Gastrocnemius medialis (tissue), 4 donors: ENCODE results near the gene KIF26B. TPM values are rescaled to one million over a fixed set of nuclear protein-coding genes. Genes with fewer than 3 reads are reported as not detected.
"Not testable (repeated sequence)": the region's sequence is repeated elsewhere in the genome, so short reads cannot be mapped to it uniquely, and the experiment has no call there.

Source experiments
- ATAC-seq, 2 donors: fragments of 150-250 bp; one replicate each; pipeline ENCODE4 v1.9.1; 2016
- DNase-seq, 2 donors: peaks; one replicate each; pipeline ENCODE4 v3.0.0-alpha.2; 2019
- H3K27ac ChIP-seq, 4 donors: fragments of 200-600 bp; sonication (generic); 1 replicate in 1 of 4; 2 replicates in 3 of 4; pipeline ENCODE4 v1.5.1; 2016 to 2018; ENCODE audit warnings: mild to moderate bottlenecking in 2 of 4, moderate library complexity in 1 of 4
- H3K27me3 ChIP-seq, 3 donors: fragments of 200-600 bp; sonication (generic) in 2 of 3; 1 replicate in 1 of 3; 2 replicates in 2 of 3; pipeline versions ENCODE4 v1.5.1 to v1.6.0; 2016 to 2019; ENCODE audit warnings: mild to moderate bottlenecking in 1 of 3, moderate library complexity in 1 of 3
- H3K36me3 ChIP-seq, 2 donors: fragments of 200-600 bp; sonication (generic) in 1 of 2; one replicate each; pipeline ENCODE4 v1.5.1; 2017 to 2018
- H3K4me1 ChIP-seq, 2 donors: fragments of 200-600 bp; sonication (generic) in 1 of 2; one replicate each; pipeline ENCODE4 v1.5.1; 2016 to 2017; ENCODE audit warnings: mild to moderate bottlenecking in 2 of 2
- H3K4me3 ChIP-seq, 4 donors: fragments of 200-600 bp; sonication (generic) in 3 of 4; 1 replicate in 1 of 4; 2 replicates in 3 of 4; pipeline ENCODE4 v1.5.1; 2016 to 2019; ENCODE audit warnings: mild to moderate bottlenecking in 2 of 4
- H3K9me3 ChIP-seq, 3 donors: fragments of 200-600 bp; sonication (generic) in 2 of 3; 1 replicate in 1 of 3; 2 replicates in 2 of 3; pipeline ENCODE4 v1.5.1; 2016 to 2019
- CTCF ChIP-seq, 5 experiments: fragments of 450-650 bp in 3 of 5; fragments of 200-600 bp in 2 of 5; sonication (generic) in 2 of 5; IDR thresholded peaks in 4 of 5; conservative IDR thresholded peaks in 1 of 5; 1 replicate in 4 of 5; 2 replicates in 1 of 5; pipeline ENCODE4 v1.5.1; 2016 to 2019; ENCODE audit warnings: antibody characterized with exemption in 5 of 5, mild to moderate bottlenecking in 3 of 5, moderate library complexity in 3 of 5
- POLR2A ChIP-seq, 2 donors: fragments of 450-650 bp; IDR thresholded peaks; one replicate each; pipeline ENCODE4 v1.6.1; 2017; ENCODE audit warnings: antibody characterized with exemption in 2 of 2, mild to moderate bottlenecking in 2 of 2, moderate library complexity in 2 of 2
- in situ Hi-C, 4 donors: fragments of 200-750 bp; cut with MboI; loops; one replicate each; pipeline versions ENCODE4 v1.15.0 to v1.8.0; 2017; ENCODE audit warnings: low sequenced_read_pairs in 4 of 4
- intact Hi-C: fragments of 100-400 bp; cut with DNase I; formaldehyde crosslinking; loops from one replicate; pipeline ENCODE4 v1.15.1; 2023; ENCODE audit warnings: low total_unique reads
- total RNA-seq, 4 donors: library from RNA; depleted of rRNA; stranded (reverse); fragments of >200 nt; gene quantifications; one replicate each; pipeline versions ENCODE4 v1.1.0 to v1.2.3, GENCODE V29; 2016

KIF26B gene
- total RNA-seq, 4 donors from 2014 or later: 0.02 to 0.20 (median 0.10) TPM; not detected in 1

- in situ Hi-C loops (no loop called here), intact Hi-C loops (no loop called here)
- Histone ChIP-seq H3K9me3 (no peaks in the 10 kb centered on the region), H3K27me3 (no peaks in the 10 kb centered on the region), H3K27ac (no peak overlapping the region), H3K4me3 (no peak overlapping the region), H3K36me3 (no peaks in the 10 kb centered on the region), H3K4me1 (no peaks in the 10 kb centered on the region)
- ATAC-seq: no peak
- TF ChIP-seq POLR2A (IDR thresholded peaks at IDR 0.05): no peak
- TF ChIP-seq CTCF (IDR thresholded peaks at IDR 0.05 in 4 of 5, conservative IDR thresholded peaks at IDR 0.05 in 1 of 5): no peak
- no peak for DNase-seq
These were observed 199.4 kb downstream of the KIF26B start for GRCh38 chr1:245353915-245354775.

- H3K27ac ChIP-seq, in situ Hi-C loops, H3K4me3 ChIP-seq, DNase-seq, H3K9me3 ChIP-seq, H3K27me3 ChIP-seq, H3K36me3 ChIP-seq, ATAC-seq, H3K4me1 ChIP-seq, intact Hi-C loops: not testable (repeated sequence)
These were observed 201.3 kb downstream of the KIF26B start for GRCh38 chr1:245355851-245356630.

- no peaks in the 10 kb centered on the region for H3K27me3 ChIP-seq
- DNase-seq (no peak), ATAC-seq (no peak)
- in situ Hi-C loops: no loop called here
- no peaks in the 10 kb centered on the region for H3K36me3 ChIP-seq
- intact Hi-C loops: no loop called here
- TF ChIP-seq POLR2A (IDR thresholded peaks at IDR 0.05) (no peak), CTCF (IDR thresholded peaks at IDR 0.05 in 4 of 5, conservative IDR thresholded peaks at IDR 0.05 in 1 of 5) (no peak)
- H3K4me1 ChIP-seq: no peaks in the 10 kb centered on the region
- no peak overlapping the region for H3K27ac ChIP-seq
- H3K9me3 ChIP-seq: no peaks in the 10 kb centered on the region
- no peak overlapping the region for H3K4me3 ChIP-seq
These were observed 202.3 kb downstream of the KIF26B start for GRCh38 chr1:245356891-245357585.

GRCh38 chr1:245359101-245359680 is 204.4 kb downstream of the KIF26B start:
- DNase-seq, ATAC-seq, H3K36me3 ChIP-seq, H3K9me3 ChIP-seq, H3K4me1 ChIP-seq, intact Hi-C loops, H3K27me3 ChIP-seq, H3K27ac ChIP-seq, in situ Hi-C loops, H3K4me3 ChIP-seq: not testable (repeated sequence)

GRCh38 chr1:245361065-245361464 is 206.3 kb downstream of the KIF26B start:
- intact Hi-C loops: no loop called here
- no peaks in the 10 kb centered on the region for H3K9me3 ChIP-seq
- TF ChIP-seq CTCF (IDR thresholded peaks at IDR 0.05 in 4 of 5, conservative IDR thresholded peaks at IDR 0.05 in 1 of 5) (no peak), POLR2A (IDR thresholded peaks at IDR 0.05) (no peak)

More at GRCh38 chr1:245361065-245361464, 206.3 kb downstream of the KIF26B start:
- Histone ChIP-seq H3K27ac (no peak overlapping the region), H3K4me1 (no peaks in the 10 kb centered on the region), H3K4me3 (no peak overlapping the region), H3K36me3 (no peaks in the 10 kb centered on the region), H3K27me3 (no peaks in the 10 kb centered on the region)
- in situ Hi-C loops: no loop called here
- no peak for DNase-seq
- no peak for ATAC-seq
